ENCODE results near the gene ENOX1.

The ENOX1 gene

DNA sequence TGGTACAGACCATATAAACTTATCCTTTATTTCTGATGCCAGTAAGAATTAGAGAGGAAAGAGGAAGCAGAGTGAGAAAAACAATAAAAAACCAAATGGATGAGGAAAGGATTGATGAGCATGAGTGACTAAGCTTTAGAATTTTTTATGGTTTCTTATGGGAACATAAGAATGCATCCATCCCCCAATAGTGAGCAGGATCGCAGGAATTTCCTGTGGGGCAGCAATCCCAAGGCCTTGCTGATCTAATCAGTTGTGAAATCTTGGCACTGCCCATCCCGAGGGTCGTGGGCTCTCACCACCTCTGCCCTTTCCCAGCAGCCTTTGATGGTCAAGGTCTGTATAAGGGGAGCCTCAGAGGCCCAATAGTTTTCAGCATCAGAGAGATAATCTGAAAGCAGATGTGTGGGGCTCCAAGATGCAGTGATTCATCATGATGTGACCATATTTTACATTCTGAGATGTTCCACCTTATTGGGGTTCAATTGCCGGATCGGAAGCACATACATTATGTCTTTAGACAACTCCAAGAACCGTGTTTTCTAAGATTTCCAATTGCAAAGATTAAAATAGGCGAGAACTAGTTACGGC lies 541.3 kb downstream of the ENOX1 start:
- no peak for DNase-seq (ENCODE audit: low read depth)

DNA sequence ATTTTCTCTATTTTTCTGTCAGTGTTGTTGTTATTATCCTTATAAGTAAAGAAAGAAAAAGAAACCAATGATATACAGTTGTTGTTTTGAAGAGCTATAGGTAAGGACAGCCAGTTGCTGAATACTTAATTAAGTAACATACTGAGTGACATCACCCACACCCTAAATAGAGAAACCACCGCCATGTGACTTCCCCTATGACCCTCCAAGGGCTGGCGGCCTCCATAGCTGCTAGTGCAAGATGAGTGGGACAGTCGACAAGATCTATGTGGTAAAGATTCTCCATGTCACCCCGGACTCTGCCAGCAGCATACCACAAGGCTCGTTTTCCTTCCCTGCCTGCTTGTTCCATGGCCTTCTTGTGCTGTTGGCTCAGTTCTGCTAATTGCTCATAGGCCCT lies 542.3 kb downstream of the ENOX1 start:
- DNase-seq (ENCODE audit: low read depth), result no peak

DNA sequence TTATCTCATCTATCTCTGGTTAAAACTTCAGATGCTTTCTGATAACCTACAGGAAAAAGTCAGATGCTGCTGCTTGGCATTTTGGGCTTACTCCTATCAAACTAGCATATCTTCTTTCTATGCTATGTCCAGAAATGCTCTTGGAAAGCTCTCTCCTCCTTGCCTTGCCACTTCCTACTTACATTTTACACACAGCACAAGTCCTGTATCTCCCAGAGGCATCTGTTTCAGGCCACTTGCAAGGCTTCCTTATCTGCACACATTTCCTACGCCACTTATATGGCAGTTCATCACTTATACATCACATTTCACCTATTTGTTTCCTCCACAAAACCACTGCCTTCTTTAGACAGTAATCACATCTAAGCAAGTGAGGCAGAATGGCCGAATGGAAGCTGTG lies 543.1 kb downstream of the ENOX1 start:
- no peak for DNase-seq (ENCODE audit: low read depth)

- DNase-seq (ENCODE audit: low read depth), result no peak
Measured at GRCh38 chr13:43242040-43242439, 544.7 kb downstream of the ENOX1 start.

GRCh38 chr13:43240278-43240677 lies 546.5 kb downstream of the ENOX1 start:
- no peak for DNase-seq (ENCODE audit: low read depth)

GRCh38 chr13:43239275-43239840 lies 547.4 kb downstream of the ENOX1 start:
- DNase-seq (ENCODE audit: low read depth), result no peak

DNA sequence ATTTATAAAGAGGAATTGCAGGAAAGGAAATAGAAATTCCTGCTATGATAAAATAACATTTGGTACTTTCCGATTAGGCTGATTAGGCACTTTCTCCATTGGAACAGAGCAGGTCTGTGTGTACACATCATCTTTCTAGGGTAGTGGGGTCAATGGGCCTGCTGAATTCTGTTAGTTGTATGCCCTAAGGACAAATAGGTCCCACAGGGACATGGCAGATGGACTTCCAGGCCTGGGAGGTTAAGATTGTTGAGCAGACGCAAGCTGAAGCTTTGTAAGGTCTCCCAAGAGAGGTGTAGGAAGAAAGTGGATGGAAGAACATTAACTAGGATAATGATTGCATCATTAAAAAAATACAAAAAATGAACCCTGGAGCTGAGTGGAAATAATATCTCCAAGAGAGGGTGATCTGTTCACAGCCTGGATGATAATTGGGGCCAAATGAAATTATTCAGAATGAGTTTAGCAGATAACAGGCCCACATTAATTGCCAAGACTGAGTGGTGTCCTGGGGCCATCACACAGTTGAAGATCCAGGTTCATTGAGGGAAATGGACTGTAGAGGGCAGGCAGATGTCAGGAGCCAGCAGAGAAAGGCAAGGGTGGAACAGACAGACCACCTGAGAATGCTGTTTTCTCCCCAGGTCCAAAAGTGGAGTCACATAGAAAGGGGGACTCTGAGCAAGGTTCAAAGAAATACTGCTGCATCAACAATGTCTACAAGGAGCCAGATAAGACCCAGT lies 548.3 kb downstream of the ENOX1 start:
- DNase-seq (ENCODE audit: low read depth), result no peak

DNA sequence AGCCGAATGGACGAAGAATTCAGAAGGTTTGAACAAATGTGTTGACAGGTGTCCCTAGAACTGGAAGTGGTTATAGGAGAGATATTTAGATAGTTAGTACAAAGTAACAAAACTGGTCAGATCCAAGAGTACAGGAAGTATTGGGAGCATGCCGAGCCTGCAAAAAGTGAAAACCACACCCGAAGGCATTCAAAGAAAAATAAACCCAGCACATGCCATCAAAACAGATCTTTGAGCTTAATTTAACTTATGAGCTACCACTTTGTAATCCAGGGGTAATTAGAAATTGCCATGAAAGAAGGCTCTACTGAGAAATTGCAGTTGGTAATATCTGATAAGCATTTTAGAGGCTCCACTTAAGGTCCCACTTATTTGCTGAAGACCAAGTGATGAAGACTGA lies 549.2 kb downstream of the ENOX1 start:
- DNase-seq (ENCODE audit: low read depth), result no peak

- no peak for DNase-seq (ENCODE audit: low read depth)
Measured at GRCh38 chr13:43235028-43235427, 551.7 kb downstream of the ENOX1 start.

DNA sequence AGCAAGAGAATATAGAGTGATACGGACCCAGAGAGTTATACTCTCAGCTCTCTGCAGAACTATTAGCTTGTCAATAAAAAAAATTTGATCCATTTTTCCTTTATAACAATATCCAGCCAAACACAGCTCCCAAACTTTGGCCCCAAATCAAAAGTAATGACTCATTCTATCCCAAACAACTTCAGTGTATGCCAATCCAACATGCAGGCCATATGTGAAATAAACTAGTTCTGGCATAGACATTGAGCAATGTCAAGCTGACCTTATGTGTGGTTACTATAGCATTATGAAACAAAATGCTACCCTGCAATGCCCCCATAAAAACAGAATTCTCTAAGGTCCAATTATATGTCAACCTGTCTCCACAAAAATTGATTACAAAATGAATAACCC lies 553.9 kb downstream of the ENOX1 start:
- no peak for DNase-seq (ENCODE audit: low read depth)

- DNase-seq (ENCODE audit: low read depth), result no peak
Measured at GRCh38 chr13:43232144-43232872, 554.5 kb downstream of the ENOX1 start.

GRCh38 chr13:43230989-43231388 lies 555.8 kb downstream of the ENOX1 start:
- DNase-seq (ENCODE audit: low read depth), result no peak

- no peak for DNase-seq (ENCODE audit: low read depth)
Measured at GRCh38 chr13:43229506-43229905, 557.3 kb downstream of the ENOX1 start.

DNA sequence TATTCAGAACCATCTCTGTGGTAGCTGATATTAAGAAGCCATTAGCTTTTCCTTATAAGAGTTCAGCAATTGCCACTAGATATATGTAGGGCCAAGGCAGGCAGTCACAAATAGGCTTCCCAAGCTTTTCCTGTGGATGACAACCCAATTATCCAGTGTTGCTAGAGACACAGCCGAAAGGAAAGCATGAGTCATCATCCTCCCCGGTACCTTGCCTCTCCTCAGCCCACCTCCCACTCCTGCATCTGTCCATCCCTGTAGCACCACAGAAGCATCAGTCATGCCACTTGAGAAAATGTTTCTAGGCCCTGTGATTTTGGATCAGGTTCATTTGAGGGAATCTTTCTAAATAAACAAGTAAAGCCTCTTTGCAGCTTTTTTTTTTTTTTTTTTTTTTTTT lies 559.1 kb downstream of the ENOX1 start:
- DNase-seq (ENCODE audit: low read depth), result no peak

DNA sequence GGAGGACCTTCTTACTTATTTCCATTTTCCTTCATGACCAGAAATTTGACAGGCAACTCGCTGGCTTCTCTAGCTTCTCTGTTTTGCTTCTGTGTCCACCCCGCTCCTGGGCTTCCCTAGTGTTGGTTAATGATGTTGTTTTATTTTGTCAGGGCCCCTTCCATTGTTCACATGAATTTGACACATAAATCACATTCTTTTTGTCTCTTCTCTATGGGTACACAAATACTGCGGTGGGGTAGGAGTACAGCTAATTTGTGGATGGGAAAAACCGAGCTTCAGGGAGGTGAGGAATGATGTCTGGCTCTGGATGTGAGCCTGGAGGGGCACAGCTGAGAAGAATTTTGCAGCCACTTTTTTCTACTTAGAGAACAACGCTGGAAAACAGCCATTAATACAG lies 563.6 kb downstream of the ENOX1 start:
- no peak for DNase-seq (ENCODE audit: low read depth)

GRCh38 chr13:43222086-43222485 lies 564.7 kb downstream of the ENOX1 start:
- DNase-seq (ENCODE audit: low read depth), result no peak

DNA sequence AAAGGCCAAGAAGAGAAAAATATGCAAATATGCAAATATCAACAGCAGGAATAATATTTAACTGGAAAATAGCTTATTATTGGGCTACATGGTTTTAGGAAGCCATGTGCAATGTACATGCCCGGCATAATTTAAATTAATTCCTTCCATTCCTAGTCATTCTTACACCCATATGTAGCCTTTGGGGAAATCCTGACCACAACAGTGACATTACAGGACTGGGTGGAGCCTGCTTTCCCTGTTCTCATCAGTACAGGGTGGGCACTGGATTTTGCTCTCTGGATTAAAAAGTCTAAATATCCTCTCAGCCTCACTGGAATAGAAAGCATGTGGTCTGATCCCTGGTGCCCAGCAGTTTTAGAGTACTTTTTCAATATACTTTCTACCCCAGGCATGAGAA lies 565.2 kb downstream of the ENOX1 start:
- DNase-seq (ENCODE audit: low read depth), result no peak

DNA sequence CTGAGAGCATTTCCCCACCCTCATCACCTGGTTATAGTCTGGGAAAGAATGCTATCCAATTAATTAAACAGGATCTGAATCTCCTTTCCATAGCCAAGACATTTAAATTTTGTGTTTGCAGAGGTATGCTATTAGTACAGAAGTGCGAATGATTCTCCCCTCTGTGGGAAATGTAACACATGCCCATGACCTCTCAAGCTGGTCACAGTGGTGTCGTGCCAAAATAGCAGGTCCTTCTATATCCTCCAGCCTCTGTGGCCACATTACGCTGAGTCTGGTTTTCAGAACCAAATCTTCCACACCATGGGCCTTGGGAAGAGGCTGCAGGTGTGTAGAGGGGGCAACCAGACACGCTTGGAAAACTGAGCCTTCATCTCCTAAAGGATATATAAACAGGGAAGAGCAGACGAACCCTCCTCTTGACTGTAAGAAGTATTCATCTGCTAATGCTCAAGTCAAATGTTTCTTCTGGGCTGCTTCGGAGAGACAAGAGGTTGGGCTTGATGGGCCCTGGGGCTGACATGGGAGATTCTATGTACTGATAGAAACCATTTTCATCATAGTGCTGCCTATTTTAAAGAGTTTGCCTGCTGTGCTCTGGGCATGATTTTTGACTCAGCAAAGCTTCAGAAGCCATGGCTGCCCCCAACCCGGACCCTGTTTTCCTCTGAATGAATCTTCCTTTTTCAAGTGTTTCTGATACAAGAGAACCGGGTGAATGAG lies 565.7 kb downstream of the ENOX1 start:
- DNase-seq (ENCODE audit: low read depth), result no peak

- DNase-seq (ENCODE audit: low read depth), result no peak
Measured at GRCh38 chr13:43214124-43214523, 572.6 kb downstream of the ENOX1 start.

DNA sequence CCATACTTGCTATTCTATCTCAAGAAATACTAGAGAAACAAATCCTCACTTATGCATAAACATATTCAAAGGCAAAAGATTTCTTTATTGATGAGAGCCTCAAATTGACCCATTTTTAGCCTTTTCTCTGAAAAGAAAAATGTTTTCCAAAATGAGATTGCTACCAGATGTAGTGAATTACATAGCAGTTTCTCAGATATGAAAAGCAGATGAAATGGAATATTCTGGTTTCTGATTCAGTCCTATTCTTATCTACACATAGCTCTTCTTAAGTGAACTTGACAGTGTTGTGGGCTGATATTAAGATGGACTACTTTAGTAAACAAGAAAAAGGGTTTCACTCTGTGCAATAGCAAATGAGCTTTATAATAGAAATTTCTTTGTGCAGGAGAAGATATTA lies 579.9 kb downstream of the ENOX1 start:
- no peak for DNase-seq (ENCODE audit: low read depth)

DNA sequence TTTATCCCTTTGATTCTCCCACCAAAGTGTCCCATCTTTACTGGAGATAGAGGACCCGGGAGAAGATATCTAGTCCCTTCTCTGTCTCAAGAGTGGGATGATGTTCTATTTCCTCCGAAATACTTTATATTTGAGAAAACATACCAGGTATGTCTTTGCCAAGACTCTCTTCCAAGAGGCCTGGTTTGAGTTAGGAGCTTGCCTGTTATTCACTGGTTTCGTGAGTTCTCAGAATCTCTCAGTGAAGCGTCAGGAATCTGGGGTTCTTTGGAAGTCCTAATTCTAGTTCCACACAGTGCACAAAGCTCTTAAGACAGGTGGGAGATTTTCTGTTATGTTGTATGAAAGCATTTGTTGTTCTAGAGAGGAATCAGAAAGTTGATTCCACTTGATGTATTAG lies 581.4 kb downstream of the ENOX1 start:
- DNase-seq (ENCODE audit: low read depth), result no peak

GRCh38 chr13:43204591-43204990 lies 582.2 kb downstream of the ENOX1 start:
- no peak for DNase-seq (ENCODE audit: low read depth)

Measured in activated T-cell treated with anti-CD3 and anti-CD28 coated beads for 1 hour (primary cell).